NB4 (cell line): ENCODE data around the gene NPAT.
"Not testable (repeated sequence)": the region's sequence is repeated elsewhere in the genome, so short reads cannot be mapped to it uniquely, and the experiment has no call there.

Source experiments
- DNase-seq: peaks from one replicate; pipeline ENCODE4 v3.0.0; 2010; ENCODE audit warnings: low read depth
- H3K4me3 ChIP-seq: one replicate; pipeline ENCODE4 v1.5.1; 2011; ENCODE audit warnings: mild to moderate bottlenecking, low read depth, low read length, moderate library complexity
- MAX ChIP-seq: IDR thresholded peaks from 2 replicates; pipeline ENCODE4 v1.6.1; 2011; ENCODE audit warnings: low read depth, low read length
- MYC ChIP-seq: IDR thresholded peaks from 2 replicates; pipeline ENCODE4 v1.6.1; 2011; ENCODE audit warnings: low read depth, low read length
- POLR2A ChIP-seq: IDR thresholded peaks from 2 replicates; pipeline ENCODE4 v1.6.1; 2011; ENCODE audit warnings: mild to moderate bottlenecking; ENCODE audit not compliant: insufficient read length; ENCODE audit errors: extremely low read depth
- TF ChIP-seq, protein P1 (sequence below): IDR thresholded peaks from one replicate; pipeline ENCODE4 v1.5.1; 2012; ENCODE audit warnings: low read depth, low read length

The NPAT gene

GRCh38 chr11:108147150-108147549 is 75.3 kb downstream of the NPAT start:
- no peak for DNase-seq
- TF ChIP-seq POLR2A = no peak
- no peak overlapping the region for H3K4me3 ChIP-seq

DNA sequence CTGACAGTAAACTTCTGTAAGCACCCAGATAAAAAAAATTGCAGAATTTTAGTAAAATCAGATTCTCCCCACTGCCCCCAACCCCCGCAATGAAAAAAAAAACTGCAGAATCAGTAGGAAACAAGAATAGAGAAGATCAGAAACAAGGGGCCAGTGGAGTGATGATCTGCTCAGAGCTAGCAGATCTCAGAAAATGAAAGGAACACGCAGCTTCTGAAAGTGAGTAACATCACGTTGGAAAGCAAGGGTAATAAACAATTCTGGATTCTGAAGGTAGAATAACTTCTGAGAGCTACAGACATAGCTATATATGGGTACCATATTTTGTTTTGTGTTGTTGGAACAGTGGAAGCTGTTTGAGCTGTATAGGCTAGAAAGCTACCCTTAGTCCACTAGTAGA is 77.8 kb downstream of the NPAT start:
- TF ChIP-seq MAX (no peak), POLR2A (no peak), MYC (no peak)
- TF ChIP-seq, protein P1, sequence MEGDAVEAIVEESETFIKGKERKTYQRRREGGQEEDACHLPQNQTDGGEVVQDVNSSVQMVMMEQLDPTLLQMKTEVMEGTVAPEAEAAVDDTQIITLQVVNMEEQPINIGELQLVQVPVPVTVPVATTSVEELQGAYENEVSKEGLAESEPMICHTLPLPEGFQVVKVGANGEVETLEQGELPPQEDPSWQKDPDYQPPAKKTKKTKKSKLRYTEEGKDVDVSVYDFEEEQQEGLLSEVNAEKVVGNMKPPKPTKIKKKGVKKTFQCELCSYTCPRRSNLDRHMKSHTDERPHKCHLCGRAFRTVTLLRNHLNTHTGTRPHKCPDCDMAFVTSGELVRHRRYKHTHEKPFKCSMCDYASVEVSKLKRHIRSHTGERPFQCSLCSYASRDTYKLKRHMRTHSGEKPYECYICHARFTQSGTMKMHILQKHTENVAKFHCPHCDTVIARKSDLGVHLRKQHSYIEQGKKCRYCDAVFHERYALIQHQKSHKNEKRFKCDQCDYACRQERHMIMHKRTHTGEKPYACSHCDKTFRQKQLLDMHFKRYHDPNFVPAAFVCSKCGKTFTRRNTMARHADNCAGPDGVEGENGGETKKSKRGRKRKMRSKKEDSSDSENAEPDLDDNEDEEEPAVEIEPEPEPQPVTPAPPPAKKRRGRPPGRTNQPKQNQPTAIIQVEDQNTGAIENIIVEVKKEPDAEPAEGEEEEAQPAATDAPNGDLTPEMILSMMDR = no peak

DNA sequence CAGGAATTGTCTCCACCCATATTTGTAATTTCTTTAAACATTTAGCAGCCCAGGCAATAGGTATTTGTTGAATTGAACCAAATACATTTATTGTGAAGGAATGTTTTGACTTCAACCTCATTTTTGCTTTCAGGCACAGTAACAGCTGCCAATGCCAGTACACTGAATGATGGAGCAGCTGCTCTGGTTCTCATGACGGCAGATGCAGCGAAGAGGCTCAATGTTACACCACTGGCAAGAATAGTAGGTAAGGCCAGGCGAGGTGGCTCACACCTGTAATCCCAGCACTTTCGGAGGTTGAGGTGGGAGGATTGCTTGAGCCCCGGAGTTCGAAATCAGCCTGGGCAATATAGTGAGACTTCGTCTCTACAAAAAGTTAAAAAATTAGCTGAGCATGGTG is 80.1 kb downstream of the NPAT start:
- H3K4me3 ChIP-seq = no peak overlapping the region
- DNase-seq = no peak
- TF ChIP-seq POLR2A (no peak), MYC (no peak), MAX (no peak)
- TF ChIP-seq, protein P1 = no peak

More for the DNA sequence above, 77.8 kb downstream of the NPAT start:
- no peak overlapping the region for H3K4me3 ChIP-seq
- DNase-seq = no peak

DNA sequence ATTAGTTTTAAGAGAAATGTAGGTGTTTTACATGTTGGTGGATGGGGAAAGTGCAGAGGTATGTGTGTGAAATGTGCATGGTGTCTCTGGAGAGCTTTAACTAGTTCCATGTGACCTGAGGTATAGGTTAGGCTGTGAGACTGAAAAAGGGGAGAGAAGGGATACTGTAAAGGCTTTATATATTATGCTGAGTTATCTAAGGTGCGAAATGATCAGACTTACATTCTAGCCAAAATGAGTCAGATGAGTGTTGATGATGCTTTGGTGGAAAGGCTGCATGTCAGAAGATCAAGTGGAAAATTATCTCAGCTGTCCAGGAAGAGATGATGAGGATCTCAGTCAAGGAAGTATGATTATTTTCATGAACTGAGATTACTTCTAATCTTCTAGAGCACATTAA is 85.2 kb downstream of the NPAT start:
- no peak overlapping the region for H3K4me3 ChIP-seq
- DNase-seq = no peak
- TF ChIP-seq POLR2A (no peak), MAX (no peak), MYC (no peak)
- TF ChIP-seq, protein P1 = no peak

- TF ChIP-seq, protein P1 = peak; percentile 11
- TF ChIP-seq MYC = no peak
- no peak overlapping the region for H3K4me3 ChIP-seq
- peak; percentile 29 for DNase-seq
Measured at GRCh38 chr11:108135845-108136544, 86.4 kb downstream of the NPAT start.

GRCh38 chr11:108132993-108133538 is 89.4 kb downstream of the NPAT start:
- DNase-seq, H3K4me3 ChIP-seq: not testable (repeated sequence)

GRCh38 chr11:108131993-108132392 is 90.4 kb downstream of the NPAT start:
- no peak for TF ChIP-seq MYC
- TF ChIP-seq, protein P1 = no peak
- TF ChIP-seq MAX = no peak
- TF ChIP-seq POLR2A = no peak
- H3K4me3 ChIP-seq = no peak overlapping the region
- DNase-seq = no peak
